ENCODE results near the gene RPL10.

RPL10 gene

GRCh38 chrX:154397888-154398667 is at the start of gene RPL10:
RPL10 (plus strand) TSS chrX:154398377; CDS start chrX:154398520, 143 bp downstream.
- DNase-seq: peak; percentile 94

DNA sequence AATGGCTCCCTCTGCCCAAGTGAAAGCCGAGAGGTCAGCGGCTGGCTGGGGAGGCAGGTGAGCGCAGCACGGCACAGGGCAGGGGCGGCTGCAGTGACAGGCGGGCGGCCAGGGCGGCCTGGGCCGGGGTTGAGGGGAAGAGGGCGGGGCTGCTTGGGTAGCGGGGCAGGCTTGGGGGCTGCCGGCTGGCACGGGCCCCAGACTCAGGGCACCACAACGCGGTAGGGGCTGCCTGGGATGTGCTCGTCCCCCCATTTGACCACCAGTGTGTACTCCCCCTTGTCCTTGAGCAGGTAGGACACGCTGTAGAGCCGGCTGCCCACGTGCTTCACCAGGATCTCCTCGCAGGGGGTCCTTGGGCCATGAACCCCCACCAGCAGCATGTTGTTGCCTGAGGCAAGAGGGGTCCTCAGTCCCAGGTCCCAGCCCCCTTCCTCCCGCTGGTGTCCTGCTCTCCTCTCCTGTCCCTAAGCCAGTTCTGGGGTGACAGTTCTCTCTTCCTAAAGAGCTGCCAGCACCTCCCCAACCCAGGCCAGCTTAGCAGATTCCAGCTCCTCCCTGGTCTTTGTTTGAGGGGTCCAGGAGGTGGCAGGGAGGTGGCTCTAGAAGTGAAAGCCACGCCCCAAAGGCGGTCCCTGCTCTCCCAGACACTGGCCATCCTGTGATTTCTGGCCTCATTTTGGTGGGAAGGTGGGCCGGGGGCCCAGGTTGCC is 49.4 kb upstream of the RPL10 start:
- DNase-seq: no peak

DNA sequence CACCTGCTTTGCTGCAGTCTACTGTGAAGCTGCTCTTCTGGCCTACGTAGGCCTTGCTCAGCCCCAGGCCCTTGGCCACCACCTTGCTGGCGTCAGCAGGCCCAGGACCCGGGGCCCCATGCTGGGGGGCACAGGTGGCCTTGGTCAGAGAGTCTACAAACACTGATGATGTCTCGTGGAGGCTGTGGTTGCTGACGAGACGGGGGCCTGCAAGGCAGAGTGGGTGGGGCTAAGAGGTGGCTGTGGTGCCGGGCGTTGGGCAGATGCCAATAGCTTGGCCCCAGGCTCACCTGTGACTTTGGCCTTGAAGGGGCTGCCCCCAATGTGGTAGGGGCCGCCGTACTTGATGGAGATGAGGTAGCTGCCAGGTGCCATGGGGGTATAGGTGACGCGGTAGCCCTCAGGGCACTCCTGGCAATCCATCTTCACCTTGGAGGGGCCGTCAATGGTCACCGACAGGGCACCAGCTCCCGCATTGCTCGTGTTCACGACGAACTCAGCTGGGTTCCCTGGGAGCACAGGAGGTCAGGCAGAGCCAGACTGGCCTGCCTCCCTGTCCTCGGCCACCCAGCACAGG is 48.7 kb upstream of the RPL10 start:
- no peak for DNase-seq

DNA sequence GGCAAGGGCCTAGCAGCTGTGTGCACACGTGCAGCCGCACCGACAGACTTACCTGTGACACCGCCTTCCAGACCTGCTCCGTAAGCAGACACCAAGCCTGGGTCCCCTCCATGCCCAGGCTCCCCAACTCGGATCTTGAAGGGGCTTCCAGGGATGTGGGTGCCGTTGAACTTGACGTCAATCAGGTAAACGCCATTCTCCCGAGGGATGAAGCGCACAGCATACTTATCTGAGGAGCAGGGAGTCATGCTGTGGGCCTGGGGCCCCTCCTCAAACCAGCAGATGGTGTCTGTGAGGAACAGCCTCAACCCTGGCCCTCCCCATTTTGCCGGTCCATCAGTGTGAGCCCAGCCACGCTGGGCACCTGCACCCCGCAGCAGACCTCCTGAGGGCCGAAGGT is 48.2 kb upstream of the RPL10 start:
- DNase-seq: no peak

DNA sequence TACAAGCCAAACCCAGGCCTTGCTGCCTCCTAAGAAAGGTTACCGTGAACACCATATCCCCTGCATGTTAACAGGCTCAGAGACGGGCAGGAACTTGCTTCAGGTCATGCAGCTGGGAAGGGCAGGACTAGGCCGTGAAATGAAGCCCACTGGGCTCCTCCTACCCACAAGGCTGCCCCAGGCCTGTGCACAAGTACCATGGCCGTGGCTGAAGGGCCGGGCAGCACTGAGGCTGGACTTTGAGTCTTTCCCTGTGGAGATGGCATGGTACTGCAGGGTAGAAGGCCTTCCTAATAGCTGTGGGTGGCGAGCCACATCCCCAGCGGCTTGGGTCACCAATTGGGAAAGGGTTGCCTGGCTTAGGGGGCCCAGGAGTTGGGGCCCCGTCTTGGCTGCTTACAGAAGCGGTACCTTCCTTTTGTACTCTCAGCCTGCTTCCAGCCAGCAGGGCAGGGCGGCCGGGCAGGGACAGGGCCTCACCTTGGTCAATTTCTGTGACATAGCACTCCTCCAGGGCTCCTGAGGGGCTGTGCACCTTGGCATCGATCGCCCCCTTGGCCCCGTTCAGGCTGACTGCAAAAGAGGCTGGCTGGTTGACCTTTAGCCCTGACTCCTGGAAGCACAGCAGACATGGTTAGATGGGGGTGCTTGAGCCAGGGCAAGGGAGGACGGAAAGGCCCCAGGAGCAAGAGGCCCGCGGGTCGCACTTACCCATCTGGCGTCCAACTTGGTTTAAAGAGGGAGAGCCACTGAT is 47.6 kb upstream of the RPL10 start:
- no peak for DNase-seq

- DNase-seq: no peak
These were observed 46.8 kb upstream of the RPL10 start for GRCh38 chrX:154351183-154352011.

GRCh38 chrX:154352012-154352401 is 46.2 kb upstream of the RPL10 start:
- no peak for DNase-seq

- no peak for DNase-seq
These were observed 45.7 kb upstream of the RPL10 start for GRCh38 chrX:154352466-154352865.

DNA sequence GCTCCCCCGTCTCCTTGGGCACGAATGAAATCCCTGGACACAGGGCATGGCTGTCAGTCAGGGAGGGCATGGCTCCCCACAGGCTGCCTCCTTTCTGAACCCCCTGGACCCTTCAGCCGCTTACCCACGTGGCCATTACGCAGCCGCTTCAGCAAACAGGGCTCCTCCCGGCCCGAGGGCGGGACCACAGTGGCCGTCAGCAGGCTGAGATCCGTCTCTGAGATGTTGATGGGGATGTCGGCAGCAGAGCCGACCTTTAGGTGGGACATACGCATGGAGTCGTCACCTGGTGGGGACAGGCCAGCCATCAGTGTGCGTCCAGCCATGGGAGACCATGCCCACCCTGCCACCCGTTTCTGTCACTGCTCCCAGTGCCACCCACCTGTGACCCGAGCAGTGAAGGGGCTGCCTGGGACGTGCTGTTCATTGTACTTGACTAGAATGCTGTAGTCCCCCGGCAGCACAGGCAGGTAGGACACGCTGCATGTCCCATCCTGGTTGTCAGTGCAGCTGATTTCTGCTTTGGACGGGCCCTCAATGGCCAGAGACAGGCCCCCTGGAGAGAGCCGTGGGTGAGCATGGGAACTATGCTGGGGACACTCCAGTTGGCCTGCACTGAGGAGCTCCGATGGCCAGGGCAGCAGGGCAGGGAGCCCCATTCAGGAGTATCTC is 44.9 kb upstream of the RPL10 start:
- no peak for DNase-seq

GRCh38 chrX:154354013-154354412 is 44.2 kb upstream of the RPL10 start:
- no peak for DNase-seq

DNA sequence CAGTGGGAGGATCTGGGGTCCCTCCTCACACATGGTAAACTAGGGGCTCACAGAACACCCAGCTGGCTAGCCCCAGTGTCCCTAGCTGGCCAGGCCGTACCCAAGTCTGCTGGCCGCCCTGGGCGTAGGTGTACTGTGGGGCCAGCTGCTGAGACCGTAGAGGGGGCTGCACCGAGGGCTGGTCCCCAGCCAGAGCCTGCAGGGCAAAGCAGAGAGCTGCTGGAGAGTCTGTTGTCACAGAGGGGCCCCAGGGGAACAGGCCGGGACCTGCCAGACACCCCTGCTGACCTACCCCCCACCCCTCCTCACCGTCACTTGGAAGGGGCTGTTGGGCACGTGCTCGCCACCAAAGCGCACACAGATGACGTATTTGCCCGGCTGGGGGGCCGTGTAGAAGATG is 43.7 kb upstream of the RPL10 start:
- no peak for DNase-seq

DNA sequence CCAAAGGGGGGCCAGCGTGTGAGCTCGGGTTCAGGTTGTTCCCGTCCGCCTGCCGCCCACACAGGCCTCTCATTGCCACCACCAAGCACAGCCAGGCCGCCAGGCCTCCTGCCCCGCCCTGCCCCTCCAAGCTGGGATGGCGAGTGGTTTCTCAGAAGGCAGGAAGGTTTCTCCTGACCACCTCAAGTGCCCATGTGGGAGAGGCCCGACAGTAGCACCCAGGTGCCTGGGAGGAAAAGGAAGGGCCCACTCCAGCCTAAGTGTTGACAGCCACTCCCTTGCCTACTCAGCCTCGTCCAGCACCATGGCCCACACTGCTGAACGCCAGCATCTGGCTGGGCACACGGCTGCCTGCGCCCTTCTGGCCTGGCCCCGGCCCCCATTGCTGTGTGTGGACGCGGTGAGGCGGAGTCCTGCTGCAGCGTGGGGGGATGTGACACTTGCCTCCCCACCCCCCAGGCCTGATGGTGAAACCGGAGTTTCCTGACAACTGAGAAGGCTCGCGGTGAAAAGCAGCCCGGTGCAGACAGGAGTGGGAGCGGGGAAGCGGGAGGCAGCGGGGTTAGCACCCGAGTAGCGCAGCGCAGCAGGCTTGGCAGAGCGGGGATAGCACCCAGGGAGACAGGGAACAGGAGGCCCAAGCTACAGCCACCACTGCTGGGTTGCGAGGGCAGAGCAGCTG is 42.9 kb upstream of the RPL10 start:
- no peak for DNase-seq

GRCh38 chrX:154355776-154356140 is 42.4 kb upstream of the RPL10 start:
- DNase-seq: no peak

- DNase-seq: no peak
These were observed 41.6 kb upstream of the RPL10 start for GRCh38 chrX:154356596-154356995.

GRCh38 chrX:154357205-154357604 is 41.0 kb upstream of the RPL10 start:
- DNase-seq: no peak

GRCh38 chrX:154358011-154358410 is 40.2 kb upstream of the RPL10 start:
- DNase-seq: no peak

- DNase-seq: no peak
These were observed 39.3 kb upstream of the RPL10 start for GRCh38 chrX:154358829-154359228.

- no peak for DNase-seq
These were observed 38.6 kb upstream of the RPL10 start for GRCh38 chrX:154359362-154360154.

GRCh38 chrX:154360155-154360713 is 37.9 kb upstream of the RPL10 start:
- DNase-seq: no peak

DNA sequence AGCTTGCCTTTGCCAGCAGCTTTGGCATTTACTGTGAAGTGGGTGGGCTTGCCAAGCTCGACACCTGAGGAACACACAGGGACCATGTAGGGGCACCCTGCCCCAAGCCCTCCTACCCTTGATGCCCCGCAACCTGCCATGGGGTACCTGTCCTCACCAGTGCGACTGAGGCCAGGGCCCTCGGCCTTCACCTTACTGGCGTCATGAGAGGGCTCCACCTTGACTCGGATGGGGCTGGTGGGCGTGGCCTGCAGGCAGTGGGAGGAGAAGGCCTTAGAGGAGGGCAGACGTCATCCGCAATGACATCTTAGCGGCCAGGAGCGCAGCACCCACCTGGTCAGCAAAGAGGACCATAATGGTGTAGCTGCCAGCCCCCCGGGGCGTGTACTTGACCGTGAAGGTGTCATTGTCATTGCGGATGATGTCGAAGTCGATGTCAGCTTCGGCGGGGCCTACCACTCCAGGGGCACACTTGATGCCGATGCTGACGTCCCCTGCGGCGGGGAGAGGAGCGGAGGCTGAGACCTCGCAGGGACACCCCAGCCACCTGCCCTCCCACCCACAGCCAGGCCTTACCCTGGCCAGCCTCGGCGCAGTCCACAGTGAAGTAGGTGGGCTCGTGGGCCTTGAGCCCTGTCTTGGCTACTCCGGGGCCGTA is 36.0 kb upstream of the RPL10 start:
- no peak for DNase-seq
